Measurements from ENCODE around the gene PARP1.

DNA sequence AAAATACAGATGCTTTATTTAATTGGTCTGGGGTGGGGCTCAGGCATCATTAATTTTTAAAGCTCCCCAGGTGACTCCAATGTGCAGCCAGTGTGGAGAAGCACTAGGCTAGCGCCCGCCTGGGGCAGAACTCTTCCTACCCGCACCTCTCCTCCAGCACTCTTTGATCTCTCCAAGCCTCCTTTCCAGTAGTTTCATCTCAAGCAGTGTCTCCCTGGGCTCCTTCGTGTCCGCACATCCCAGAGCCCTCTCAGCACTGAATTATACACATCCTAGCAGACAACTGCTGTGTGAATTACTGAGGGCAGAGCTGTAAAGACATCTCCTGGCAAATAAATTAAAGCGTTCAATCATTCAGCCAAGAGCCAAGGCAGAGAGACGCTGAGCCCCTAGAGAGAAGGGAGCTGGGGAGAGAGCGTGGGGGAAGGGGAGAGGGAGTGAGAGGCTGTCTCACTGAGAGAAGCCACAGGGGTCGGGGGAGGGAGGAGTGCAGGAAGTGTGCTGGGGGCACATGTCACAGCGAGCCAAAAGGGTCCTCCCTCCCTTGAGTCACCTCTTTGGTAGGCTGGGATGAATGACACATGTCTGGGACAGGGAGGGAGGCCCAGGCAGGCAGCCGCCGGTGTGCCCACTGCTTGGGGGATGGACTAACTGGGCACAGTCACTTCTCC, 21.0 kb upstream of the PARP1 start:
- TF ChIP-seq CTCF (conservative IDR thresholded peaks at IDR 0.05; ENCODE audit: low read depth, low read length) (no peak), EZH2 (IDR thresholded peaks at IDR 0.05; ENCODE audit: borderline replicate concordance, low read depth, low read length, poor library complexity, severe bottlenecking) (no peak)

All from A673 (cell line).